HG03045 (cell line): ENCODE data around the gene RPS29.

ENCODE experiments used
- ATAC-seq: cut with Tn5 transposase; IDR thresholded peaks from one replicate; pipeline ENCODE4 v1.9.1; 2021; ENCODE audit warnings: mild to moderate bottlenecking, moderate library complexity; ENCODE audit not compliant: unreplicated experiment

Gene RPS29

GRCh38 chr14:49553106-49553505 is 33.1 kb downstream of the RPS29 start:
- ATAC-seq = no peak

GRCh38 chr14:49551569-49551968 is 34.6 kb downstream of the RPS29 start:
- no peak for ATAC-seq

DNA sequence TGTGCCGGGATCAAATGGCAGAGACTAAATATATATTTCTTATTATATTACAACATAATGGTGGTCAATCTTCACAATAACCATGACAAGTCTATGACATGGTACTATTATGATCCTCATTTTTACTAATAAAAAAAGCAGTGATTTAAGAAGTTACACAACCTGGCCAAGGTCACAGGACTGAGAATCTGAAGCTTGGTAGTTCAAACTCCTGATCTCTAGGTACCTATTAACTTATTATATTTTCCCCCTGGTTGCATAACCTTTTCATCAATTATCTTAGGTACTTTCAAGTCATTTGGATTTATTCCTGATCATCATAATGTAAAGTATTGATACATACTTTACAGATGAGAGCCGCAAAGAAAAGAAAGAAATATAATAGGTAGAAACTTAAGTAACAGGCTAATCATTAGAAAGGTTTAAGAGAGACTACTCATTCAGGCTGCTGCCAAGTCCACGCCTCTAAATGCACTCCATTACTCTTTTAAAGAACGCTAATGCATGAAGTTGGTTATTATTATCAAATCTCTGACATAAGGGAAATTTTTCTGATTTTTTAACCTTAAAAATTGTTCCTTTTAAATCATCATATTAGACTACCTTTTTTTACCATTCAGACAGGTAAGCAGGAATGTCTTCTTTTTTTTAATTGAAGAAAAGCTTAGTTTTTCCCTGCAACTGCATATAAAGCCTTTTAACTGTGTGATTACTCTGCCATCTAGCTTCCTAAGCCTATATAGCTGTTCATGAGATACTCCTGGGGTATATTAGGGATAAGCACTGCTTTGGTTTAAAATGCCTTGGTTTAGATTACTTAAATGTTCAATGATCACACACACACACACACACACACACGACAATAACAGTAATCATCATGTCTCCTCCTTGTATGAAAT is 35.6 kb downstream of the RPS29 start:
- ATAC-seq = no peak

DNA sequence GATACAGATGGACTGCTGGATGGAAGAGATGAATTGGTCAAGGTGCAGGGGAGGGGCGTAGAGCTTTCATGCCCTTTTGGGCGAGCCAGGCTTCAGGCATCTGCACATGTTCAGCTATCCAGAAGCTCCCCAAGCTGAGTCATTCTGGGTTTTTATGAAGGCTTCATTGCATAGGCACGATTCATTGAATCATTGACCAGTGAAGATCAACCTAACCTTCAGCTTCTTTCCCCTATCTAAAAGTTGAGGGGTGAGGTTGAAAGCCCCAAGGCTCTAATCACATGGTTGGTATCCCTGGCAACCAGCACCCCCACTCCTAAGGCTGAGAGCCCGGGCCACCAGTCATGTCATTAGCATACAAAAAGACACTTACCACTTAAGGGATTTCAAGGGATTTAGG is 36.3 kb downstream of the RPS29 start:
- ATAC-seq = no peak

GRCh38 chr14:49549446-49549845 is 36.7 kb downstream of the RPS29 start:
- ATAC-seq = no peak

DNA sequence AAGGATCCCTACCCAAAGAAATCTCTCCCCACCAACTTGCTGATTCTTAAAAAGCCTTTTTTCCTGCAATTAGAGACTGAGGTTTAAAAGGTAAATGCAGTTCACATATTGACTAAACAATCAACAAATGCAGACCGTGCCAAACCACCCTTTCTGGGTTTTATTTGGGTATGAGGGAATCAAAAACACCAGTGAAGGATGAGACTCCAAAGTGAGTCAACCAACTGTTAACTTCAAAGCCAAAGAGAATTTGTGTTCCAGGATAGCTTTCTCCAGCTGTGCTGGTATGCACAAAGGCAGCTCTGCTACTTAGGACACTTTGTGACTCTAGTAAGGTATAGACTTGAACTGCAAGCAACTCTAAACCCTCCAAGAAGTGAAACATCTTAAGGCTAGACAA is 39.4 kb downstream of the RPS29 start:
- ATAC-seq = no peak

DNA sequence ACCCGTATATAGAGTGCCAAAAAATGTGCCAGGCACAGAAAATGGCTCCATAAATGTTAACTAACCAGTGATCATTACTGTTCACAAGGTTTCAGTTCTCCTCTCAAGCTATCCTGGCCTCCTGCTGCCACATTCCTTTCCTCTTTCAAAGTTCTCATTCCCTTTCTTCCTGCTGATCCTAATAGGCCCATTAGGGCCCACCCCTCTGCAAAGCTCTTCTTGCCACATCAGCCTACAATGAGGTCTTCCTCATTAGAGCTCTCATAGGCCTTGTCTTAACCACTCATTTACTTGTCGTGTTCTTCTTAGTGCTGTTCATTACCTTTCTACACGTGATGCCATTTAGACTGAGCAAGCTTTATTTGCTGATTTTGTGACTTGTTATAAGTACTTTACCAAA is 40.5 kb downstream of the RPS29 start:
- no peak for ATAC-seq

DNA sequence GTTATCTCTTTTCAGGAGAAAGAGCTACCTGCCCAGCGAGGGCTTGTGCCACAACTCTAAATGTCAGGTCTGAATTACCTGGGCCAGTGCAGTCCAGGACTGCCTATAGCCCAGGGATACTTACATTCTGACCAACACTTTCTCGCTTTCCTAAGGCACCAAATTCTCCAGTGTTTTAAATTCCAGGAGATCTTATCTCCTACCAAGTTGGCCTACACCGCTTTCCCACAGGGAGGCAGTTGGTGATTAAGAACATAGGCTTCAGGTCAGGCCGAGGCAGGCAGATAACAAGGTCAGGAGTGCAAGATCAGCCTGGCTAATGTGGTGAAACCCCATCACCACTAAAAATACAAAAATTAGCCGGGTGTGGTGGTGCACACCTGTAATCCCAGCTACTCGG is 41.1 kb downstream of the RPS29 start:
- no peak for ATAC-seq

GRCh38 chr14:49541049-49541448 is 45.1 kb downstream of the RPS29 start:
- no peak for ATAC-seq

GRCh38 chr14:49538852-49539251 is 47.3 kb downstream of the RPS29 start:
- ATAC-seq = no peak
